ENCODE results near the gene SLC16A11.

GRCh38 chr17:7011415-7011814, 32.5 kb downstream of the SLC16A11 start:
- TF ChIP-seq EZH2 (optimal IDR thresholded peaks at IDR 0.05; ENCODE audit: low read depth, low read length), result no peak
- TF ChIP-seq, protein P1, sequence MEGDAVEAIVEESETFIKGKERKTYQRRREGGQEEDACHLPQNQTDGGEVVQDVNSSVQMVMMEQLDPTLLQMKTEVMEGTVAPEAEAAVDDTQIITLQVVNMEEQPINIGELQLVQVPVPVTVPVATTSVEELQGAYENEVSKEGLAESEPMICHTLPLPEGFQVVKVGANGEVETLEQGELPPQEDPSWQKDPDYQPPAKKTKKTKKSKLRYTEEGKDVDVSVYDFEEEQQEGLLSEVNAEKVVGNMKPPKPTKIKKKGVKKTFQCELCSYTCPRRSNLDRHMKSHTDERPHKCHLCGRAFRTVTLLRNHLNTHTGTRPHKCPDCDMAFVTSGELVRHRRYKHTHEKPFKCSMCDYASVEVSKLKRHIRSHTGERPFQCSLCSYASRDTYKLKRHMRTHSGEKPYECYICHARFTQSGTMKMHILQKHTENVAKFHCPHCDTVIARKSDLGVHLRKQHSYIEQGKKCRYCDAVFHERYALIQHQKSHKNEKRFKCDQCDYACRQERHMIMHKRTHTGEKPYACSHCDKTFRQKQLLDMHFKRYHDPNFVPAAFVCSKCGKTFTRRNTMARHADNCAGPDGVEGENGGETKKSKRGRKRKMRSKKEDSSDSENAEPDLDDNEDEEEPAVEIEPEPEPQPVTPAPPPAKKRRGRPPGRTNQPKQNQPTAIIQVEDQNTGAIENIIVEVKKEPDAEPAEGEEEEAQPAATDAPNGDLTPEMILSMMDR (IDR thresholded peaks at IDR 0.05; ENCODE audit: low read length), result no peak
- no peak for TF ChIP-seq EZH2phosphoT487 (IDR thresholded peaks at IDR 0.05; ENCODE audit: low read length)
